ENCODE measurements around the gene ZFP30.
"Not testable (repeated sequence)": the region's sequence is repeated elsewhere in the genome, so short reads cannot be mapped to it uniquely, and the experiment has no call there.

The ZFP30 gene

DNA sequence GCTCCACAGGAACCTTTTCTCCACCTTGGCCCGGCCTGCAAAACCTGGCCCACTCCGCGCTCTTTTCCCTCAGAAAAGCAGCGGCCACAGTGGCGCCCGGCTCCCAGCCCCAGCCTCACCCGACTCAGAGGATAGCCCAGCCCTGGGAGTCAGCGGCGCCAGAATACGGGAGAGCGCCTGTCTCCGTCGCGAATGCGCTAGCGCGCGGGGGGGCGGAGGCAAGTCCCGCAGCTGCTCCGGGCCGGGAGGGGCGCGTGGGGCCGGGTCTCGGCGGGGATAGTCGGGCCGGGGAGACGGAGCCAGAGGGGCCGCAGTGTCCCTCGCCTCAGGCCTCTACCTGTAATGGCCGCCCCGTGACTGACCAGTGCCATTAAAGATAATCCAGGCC is at the start of gene ZFP30:
Gene ZFP30, minus strand, starts transcription at position 165 of the 388 bp plus-strand sequence. CDS start 7,643 bp downstream, outside the sequence.
- DNase-seq (ENCODE audit: low read depth in 2 of 2): peak; percentile 57 to 73

DNA sequence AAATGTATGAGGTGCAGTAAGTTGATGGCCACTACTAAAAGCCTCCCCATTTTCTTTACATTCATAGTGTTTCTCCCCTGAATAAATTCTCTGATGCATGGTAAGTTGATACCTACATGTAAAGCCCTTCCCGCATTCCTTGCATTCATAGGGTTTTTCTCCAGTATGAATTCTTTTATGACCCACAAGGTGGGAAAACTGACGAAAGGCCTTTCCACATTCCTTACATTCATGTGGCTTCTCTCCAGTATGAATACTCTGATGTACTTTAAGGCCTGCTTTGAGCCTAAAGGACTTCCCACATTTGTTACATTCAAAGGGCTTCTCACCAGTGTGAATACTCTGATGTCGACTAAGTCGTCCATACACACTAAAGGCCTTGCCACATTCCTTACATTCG is 43.8 kb upstream of the ZFP30 start:
- no peak for DNase-seq (ENCODE audit: low read depth in 2 of 2)

DNA sequence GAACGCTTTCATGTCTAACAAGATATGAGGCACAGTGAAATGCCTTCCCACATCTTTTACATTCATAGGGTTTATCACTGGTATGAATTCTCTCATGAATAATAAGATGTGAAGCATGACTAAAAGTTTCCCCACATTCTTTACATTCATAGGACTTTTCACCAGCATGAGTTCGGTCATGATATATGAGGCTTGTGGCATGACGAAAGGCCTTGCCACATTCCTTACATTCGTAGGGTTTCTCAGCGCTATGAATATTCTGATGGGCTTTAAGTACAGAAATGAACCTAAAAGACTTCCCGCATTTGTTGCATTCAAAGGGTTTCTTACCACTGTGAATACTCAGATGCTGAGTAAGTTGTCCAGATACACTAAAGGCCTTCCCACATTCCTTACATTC is 43.0 kb upstream of the ZFP30 start:
- no peak for DNase-seq (ENCODE audit: low read depth in 2 of 2)

DNA sequence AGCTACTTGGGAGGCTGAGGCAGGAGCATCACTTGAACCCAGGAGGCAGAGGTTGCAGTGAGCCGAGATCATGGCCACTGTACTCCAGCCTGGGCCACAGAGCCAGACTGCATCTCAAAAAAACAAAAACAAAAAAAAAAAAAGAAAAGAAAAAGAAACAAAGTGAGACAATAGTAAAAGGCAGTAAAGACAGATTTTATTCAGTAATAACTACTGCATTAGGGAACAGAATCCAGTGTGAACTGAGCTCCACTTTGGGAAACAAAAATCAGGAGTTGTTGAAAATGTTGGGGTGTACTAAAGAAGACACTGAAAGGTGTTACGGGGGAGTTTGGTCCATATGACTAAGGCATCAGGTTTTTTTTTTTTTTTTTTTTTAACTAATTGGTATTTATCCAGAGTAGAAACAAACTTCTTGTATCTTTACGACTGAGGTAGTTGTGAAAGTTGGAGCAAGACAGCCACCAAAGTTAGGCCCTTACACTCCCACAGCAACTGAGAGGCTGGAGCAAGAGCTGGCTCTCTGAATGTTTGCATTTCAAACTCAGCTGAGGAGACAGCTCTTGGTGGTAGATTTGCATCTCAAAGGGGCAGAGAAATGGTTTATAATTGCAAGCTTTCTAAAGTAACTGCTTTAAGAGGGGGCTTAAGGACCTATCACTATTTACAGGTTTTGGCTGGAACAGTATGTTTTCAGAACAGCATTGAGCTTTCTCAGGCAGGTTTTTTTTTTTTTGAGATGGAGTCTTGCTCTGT is 40.1 kb upstream of the ZFP30 start:
- DNase-seq (ENCODE audit: low read depth in 2 of 2): no peak

DNA sequence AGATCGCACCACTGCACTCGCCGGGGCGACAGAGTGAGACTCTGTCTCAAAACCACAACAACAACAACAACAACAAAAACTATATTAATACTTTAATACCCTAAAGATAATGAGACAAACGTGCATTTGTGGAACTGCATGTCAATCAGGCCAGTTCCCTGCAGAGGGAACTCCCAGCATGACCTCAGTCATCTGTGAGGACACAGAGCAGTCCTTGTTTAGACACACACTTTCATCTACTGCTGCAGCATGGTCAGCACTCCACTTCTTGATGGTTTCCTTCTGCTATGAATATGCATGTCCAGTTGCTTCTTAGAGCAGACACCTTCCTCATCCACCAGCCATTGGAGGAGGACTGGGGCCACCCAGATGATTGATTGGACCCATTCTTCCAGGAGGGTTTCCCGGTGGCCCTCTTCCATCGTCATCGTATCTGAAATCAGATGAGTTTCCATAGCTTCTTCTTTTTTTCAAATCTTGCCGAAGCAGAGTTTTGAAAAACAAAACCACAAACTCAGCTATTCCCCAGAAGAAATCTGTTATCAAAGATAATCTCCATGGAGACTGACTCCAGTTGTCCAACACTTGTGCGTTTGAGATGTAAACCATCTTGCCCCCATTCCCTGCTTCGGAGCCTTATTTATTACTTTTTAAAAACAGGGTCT is 37.8 kb upstream of the ZFP30 start:
- no peak for DNase-seq (ENCODE audit: low read depth in 2 of 2)

DNA sequence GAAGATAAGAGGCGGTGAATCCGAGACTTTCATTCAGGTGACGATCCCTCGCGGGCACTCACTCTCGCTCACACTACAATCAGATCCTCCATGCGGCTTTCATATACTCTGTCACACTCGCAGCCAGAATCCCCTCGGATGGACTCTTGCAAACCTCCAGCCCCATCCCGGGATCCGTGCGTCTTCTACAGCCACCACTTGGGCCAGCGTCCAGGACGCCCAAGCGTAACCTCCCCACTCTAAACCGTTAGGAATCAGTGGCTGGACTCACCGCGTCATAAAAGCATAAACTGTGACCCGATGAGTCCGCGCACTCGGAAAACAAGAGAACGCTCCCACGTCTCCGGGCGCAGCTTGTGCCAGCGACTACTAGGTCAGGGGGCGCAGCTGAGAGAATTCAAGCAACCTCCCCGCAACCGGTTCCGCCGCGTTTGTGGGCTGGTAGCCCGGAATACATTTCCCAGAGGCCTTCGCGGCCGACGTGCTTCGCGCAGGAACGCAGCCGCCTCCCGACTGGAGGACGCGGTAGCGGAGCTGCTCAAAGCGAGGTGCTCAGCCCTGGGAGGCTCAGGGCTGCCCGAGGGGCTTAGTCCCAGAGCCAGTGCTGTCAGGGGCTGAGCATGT is 36.7 kb upstream of the ZFP30 start:
- DNase-seq (ENCODE audit: low read depth in 2 of 2): peak; percentile 66 to 68

DNA sequence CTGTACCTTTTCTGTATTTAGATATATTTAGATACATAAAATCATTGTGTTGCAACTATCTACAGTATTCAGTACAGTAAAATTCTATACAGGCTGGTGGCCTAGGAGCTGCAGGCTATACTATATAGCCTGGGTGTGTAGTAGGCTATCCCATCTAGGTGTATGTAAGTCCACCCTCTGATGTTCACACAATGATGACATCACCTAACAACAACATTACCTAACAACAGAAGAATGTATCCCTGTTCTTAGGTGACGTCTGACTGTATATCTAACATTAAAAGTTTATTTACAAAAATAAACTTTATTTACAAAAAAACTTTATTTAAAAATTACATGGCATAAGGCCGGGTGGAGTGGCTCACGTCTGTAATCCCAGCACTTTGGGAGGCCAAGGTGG is 28.3 kb upstream of the ZFP30 start:
- DNase-seq (ENCODE audit: low read depth in 2 of 2): no peak

DNA sequence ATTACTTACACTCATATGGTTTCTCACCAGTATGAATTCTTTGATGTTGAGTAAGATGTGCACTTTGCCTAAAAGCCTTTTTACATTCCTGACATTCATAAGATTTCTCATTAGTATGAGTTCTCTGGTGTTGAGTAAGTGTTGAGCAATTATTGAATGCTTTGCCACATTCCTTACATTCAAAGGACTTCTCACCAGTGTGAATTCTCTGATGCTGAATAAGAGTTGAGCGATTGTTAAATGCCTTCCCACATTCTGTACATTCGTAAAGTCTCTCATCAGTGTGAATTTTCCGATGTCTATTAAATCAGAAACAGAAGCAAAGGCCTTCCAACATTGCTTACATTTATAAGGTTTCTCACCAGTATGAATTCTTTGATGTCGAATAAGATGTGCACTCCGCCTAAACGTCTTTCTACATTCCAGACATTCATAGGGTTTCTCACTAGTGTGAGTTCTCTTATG is 14.2 kb upstream of the ZFP30 start:
- no peak for DNase-seq (ENCODE audit: low read depth in 2 of 2)

DNA sequence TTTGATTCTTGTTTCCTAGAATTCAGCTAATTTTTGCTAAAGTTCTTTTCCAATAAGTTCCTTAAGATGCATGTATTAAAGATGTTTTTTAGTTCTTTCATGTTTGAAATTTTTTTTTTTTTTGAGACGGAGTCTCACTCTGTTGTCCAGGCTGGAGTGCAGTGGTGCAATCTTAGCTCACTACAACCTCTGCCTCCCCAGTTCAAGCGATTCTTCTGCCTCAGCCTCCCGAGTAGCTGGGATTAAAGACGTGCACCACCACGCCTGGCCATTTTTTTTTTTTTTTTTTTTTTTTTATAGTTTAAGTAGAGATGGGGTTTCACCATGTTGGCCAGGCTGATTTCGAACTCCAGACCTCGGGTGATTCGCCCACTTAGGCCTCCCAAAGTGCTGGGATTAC is 1.9 kb upstream of the ZFP30 start:
- DNase-seq (ENCODE audit: low read depth in 2 of 2): not testable (repeated sequence)

DNA sequence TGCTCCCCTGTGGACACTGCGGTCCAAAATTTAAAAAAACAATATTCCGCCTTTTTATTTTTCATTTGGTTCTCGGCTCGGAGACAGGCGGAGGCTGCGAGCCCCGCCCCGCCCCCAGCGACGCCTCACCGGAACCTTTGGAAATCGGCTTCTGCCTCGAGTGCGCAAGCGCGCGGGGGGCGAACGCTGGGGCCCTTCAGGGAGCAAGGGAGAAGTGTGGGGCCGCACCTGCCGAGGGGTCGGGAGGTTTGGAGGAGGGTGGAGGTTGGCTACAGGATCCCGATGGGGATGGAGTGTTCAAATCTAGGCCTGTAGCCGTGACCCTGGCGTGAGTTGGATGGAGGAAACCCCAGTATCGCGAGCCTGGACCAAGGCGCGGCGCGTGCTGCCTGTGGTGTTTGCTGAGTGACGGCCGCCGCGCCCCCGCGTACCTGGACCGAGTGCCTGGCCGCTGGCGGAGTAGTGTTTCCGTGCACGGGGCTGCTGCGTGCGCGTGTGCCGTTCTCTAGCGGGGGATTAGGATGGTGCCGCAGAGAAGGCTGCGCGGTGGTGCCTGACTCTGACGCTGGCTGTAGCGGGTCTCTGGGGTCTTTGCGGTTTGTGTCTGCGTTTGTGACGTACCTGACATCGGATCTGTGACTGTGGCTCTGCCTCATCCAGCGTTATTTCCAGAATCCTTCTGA is 565 bp upstream of the ZFP30 start:
- DNase-seq (ENCODE audit: low read depth in 2 of 2): peak; percentile 74 to 88

DNA sequence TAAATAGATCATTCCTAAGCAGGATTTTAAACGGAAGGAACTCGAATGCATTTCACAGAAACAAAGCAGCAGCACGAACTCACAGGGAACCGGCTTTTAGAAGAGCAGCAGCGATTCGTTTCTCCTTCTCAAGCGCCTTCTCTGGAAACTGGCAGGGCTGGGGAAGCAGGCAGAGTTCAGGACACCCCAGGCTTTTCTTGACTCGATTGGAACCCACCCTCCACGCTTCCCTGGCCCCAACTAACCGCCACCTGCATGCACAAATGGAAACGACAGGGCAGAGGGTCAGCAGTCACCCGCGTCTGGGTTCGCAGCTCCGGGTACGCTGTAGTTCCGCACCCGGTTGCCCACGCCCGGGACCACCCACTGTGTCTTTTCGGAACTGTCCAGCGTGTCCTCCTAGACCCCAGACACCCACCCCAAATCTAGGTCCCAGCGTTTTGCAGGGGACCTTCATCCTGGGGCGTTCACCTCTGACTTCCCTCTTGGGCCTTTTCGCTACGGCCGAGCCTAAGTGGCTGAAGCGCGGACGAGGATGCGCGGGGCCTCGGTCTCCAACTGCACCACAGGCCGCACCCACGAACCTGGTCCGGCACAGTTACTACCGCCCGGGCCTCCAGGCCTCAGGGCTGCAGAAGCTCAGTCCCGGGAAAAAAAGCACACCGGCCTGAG is 500 bp downstream of the ZFP30 start:
- DNase-seq (ENCODE audit: low read depth in 2 of 2): peak in 1 of 2 donors; percentile 2

DNA sequence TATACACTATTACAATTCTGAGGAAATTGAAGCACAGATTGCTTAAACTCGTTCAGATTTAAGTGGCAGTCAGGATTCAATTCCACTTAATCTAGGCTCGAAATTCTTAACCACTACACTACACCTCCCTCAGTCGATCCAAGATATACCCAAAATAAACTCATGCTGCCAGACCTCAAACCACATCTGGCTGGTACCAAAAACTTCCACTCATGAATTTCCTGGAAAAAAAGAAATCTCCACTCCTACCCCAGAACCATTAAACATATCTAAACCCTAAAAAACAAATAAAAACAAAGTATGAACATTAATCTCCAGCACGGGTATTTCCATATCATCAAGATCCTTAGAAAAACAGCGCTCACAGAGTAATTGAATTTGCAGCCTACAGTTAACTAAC is 1.1 kb downstream of the ZFP30 start:
- no peak for DNase-seq (ENCODE audit: low read depth in 2 of 2)

DNA sequence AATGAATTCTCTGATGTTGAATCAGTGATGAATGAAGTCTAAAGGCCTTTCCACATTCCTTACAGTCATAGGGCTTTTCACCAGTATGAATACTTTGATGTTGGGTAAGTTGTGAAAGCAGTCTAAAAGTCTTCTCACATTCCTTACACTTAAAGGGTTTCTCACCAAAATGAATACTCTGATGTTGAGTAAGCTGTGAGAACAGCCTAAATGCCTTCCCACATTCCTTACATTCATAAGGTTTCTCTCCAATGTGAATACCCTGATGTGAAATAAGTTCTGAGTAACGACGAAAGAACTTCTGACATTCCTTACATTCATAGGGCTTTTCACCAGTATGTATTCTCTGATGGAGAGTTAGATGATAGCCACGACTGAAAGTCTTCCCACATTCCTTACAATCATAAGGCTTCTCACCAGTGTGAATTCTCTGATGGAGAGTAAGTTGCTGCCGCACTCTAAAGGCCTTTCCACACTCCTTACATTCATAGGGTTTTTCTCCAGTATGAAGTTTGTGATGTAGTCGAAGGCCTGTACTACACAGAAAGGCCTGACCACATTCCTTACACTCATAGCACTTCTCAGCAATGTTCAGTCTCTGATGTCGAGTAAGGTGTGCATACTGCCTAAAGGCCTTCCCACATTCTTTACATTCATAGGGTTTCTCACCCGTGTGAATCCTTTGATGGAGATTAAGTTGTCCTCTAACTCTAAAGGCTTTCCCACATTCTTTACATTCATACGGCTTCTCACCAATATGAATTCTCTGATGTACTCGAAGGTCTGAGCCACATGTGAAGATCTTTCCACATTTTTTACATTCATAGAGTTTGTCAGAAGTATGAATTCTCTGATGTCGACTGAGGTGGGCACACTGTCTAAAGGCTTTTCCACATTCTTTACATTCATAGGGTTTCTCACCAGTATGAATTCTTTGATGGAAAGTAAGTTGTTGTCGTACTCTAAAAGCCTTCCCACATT is 19.9 kb downstream of the ZFP30 start:
- no peak for DNase-seq (ENCODE audit: low read depth in 2 of 2)

DNA sequence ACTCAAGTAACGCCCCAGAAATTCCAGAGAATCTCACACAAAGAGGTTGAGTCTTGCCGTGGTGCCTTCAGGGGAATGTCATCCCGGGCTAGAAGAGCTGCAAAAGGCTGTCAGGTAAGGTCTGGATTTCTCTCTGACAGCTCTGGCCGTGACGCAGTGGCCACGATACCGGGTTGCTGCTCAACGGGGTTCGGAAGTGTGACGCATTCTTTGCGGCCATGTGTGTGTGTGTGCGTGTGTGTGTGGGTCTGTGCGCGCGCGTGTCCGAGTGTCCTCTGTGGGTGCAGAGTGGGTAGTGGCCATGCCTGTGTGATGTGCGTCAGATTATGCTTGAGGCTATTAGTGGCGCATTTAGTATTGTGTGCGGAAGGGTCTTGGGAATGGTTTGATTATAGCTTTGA is 60.3 kb downstream of the ZFP30 start:
- peak; percentile 25 to 26 for DNase-seq (ENCODE audit: low read depth in 2 of 2)

DNA sequence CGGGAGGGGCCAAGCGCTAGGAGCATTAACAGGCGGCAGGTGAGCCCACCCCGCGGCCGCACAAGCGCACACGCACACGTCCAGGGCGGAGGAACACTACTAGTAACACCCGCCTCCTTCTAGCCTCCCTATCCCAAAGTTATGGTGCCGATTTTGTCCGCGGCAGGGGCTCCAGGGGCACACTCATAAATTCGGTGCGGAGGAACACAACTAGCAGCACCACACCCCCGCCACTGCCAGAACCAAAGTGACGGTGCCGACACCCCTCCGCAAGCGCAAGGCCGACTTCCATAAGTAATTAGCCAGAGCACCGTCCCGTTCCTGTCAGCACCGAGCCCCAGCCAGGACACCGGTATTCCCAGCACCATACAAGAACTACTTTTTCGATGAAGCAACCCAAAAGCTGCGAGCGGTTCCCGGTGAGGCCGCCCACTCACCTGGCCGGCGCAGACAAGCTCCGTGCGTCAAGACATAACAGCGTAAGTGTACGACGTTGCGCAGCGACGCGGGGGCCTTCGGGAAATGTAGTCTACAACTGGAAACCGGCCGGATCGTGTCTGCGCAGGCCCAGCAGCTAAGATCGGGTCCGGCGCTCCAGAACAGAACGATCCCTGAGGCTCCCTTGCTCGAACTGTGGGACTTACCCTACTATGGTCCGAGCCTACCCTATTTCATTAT is 60.8 kb downstream of the ZFP30 start, which contains the start of the genes ZNF540 and ZNF571:
Gene ZNF540, plus strand, starts transcription at position 573 of the 678 bp plus-strand sequence. CDS start 3,572 bp downstream, outside the sequence.
Gene ZNF571, minus strand, starts transcription at position 489 of the 678 bp plus-strand sequence. CDS start 8,116 bp downstream, outside the sequence.
- DNase-seq (ENCODE audit: low read depth in 2 of 2): peak; percentile 86 to 87

DNA sequence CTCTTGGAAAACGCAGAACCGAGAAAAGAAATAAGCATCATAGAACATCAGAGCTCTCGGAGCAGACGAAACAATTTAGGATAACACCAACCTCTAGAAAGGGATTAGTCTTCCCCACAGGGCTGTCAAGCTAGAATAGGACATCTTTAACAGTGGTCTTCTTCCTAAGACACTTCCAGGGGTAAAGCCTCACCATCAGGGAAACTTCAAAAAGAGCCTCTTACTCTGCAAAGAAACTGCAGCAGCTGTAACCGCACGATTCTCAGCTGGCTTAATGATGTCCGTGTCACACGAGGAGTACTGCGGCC is 61.3 kb downstream of the ZFP30 start:
- no peak for DNase-seq (ENCODE audit: low read depth in 2 of 2)

DNA sequence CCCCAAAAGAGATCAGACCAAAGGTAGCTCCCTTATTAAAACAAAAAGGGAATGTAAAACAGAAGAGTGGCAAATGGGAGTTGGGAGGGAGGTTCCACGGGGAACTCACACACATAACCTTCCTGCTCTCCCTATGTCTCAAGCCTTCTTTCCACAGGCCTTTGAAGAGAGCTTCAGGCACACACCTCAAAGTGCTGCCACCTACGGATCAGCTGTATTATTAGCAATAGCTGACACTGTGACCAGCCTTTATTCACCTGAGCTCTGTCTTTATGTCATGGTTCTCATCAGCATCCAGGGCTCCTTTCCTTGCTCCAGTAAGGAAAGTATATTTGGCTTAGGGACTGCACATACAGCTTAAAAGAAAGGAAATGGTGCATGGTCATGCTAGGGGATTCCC is 71.9 kb downstream of the ZFP30 start:
- no peak for DNase-seq (ENCODE audit: low read depth in 2 of 2)

DNA sequence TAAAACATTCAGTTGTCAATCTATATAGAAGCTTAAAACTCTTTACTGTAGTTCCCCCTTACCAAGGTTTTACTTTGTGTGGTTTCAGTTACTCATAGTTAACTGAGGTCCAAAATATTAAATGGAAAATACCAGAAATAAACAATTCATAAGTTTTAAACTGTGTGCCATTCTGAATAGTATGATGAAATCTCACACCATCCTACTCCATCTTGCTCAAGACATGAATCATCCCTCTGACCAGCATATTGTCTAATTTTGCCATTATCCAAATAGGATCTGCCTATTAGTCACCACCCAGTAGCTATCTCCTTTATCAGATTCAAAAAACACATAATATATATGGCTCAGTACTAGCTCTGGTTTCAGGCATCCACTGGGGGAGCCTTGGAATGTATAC is 83.1 kb downstream of the ZFP30 start:
- DNase-seq (ENCODE audit: low read depth in 2 of 2): no peak

DNA sequence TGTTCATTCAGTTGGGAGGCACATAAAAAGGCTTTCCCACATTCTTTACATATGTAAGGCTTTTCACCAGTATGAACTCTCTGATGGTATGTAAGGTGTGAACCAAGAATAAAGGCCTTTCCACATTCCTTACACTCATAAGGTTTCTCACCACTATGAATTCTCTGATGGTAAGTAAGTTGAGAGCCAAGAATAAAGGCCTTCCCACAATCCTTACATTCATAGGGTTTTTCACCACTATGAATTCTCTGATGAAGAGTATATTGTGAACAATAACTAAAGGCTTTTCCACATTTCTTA is 89.9 kb downstream of the ZFP30 start:
- no peak for DNase-seq (ENCODE audit: low read depth in 2 of 2)

Measured in stimulated activated CD4-positive, alpha-beta T cell treated with anti-CD3 and anti-CD28 coated beads, Interleukin-1b, Interleukin-23, amount 100 ng/mL, for 4 hours (primary cell).